Activated CD4-positive, alpha-beta T cell treated with anti-CD3 and anti-CD28 coated beads for 1 hour (primary cell): ENCODE measurements around the gene PARVA.

Experiments used
- DNase-seq: peaks from one replicate; pipeline ENCODE4 v3.0.0-alpha.2; 2020

The PARVA gene

GRCh38 chr11:12433571-12434324 lies 56.4 kb downstream of the PARVA start:
- DNase-seq: no peak

DNA sequence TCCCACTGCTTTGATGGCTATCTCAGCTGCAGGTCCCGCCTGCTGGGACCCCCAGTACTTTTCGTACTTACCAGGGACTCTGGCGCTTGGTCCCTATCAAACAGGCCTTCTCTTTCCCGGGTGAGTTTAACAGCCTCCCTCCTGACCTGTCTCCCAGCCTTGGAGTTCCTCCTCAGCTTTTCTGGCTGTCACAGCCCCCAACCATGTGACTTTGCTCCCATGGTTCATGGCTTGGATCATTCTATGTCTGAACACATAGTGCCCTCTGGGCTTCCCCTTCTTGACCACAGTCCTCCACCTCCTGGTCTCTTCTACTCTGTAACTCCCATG lies 56.9 kb downstream of the PARVA start:
- DNase-seq: no peak

GRCh38 chr11:12435264-12435663 lies 57.9 kb downstream of the PARVA start:
- DNase-seq: no peak

GRCh38 chr11:12436266-12436665 lies 58.9 kb downstream of the PARVA start:
- no peak for DNase-seq

DNA sequence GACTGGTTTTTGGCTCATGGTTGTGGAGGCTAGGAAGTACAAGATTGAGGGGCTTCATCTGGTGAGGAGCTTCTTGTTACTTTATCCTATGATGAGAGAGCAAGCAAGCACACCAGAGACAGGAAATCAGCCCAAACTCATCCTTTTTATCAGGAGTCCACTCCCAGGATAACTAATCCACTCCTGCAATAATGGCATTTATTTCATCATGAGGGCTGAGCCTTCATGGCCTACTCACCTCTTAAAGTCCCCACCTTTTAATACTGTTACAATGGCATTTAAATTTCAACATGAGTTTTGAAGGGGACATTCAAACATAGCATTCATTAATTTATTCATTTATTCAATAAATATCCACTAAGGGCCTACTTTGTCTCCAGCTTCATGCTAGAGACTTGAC lies 60.9 kb downstream of the PARVA start:
- no peak for DNase-seq

DNA sequence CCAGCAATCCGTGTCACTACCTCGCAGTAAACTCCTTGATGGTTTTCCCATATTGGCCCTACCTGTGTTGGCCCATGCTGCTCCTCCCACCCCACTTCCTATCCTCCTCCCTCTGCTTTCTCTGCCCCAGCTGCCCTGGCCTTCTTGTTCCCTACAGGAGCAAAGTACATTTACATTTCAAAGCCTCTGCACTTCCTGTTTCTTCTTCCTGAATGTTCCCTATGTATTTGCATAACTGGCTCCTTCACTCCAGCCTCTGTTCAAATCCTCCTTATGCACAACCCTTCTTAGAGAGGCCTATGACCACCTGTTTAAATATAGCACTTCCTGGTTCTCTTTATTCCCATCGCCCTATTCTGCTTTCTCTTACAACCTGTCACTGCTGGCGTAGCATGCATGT lies 62.2 kb downstream of the PARVA start:
- DNase-seq: no peak

- DNase-seq: no peak
These were observed 63.2 kb downstream of the PARVA start for GRCh38 chr11:12440565-12440964.

DNA sequence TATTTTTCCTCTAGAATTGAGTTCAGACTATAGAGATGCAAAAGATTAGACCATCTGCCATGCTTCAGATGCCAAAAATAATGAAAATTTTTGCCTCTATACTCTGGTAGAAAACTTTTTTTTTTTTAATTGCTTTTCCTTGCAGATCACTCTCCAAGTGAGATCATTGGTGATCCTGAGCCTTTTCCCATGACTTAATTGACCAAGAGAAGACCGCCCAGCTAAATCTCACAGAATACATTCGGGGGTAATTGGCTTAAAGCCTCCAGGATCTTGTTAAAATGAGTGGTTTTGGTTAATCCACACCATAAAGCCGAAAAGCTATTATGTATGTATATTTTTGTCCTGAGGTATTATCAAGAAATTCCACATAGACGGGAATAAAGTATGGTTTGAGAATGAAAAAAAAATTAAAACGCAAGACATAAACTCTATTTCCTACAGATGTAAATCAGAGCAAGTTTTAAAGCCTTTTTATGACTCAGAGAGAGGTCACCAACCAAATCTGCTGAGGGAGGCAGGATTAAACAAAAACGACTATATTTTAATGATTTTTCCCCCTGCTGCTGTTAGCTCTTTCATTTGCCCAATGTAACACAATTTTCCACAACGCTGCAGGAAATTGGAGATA lies 64.0 kb downstream of the PARVA start:
- no peak for DNase-seq

DNA sequence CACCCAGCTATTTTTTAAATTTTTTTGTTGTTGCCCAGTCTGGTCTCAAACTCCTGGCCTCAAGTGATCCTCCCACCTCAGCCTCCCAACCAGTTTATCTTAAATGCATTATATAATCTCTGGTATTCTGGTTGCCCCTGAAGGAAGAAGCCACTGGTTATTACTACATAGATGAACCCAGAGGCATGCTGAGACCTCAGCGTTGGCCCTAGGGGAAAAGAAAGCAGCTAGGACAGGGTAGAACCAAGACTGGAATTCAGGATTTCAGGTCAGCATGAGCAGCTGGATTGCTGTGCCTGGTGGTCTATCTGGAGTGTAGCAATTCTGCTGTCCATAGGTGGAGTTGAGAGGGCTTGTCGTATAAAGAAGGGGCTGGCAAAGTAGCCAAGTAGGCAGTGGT lies 67.2 kb downstream of the PARVA start:
- DNase-seq: no peak

- no peak for DNase-seq
These were observed 67.6 kb downstream of the PARVA start for GRCh38 chr11:12445001-12445400.

DNA sequence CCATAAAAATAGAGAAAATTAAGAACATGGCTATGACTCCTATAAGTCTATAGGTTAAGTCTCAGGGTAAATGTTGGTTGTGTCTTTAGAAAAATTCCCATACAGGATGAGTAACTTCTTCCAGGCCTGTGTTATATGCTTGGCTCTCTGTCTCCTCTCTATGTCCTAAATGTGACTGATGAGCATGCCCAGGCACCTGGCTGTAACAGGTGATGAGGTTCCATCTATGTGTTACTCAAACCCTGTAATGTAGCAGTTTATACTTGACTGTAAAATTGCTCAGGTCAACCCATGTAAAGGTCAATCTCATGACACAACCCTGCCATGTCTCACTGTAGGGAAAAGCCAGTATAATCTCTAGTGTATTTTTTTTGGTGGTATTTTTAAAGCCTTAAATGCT lies 69.5 kb downstream of the PARVA start:
- DNase-seq: no peak

DNA sequence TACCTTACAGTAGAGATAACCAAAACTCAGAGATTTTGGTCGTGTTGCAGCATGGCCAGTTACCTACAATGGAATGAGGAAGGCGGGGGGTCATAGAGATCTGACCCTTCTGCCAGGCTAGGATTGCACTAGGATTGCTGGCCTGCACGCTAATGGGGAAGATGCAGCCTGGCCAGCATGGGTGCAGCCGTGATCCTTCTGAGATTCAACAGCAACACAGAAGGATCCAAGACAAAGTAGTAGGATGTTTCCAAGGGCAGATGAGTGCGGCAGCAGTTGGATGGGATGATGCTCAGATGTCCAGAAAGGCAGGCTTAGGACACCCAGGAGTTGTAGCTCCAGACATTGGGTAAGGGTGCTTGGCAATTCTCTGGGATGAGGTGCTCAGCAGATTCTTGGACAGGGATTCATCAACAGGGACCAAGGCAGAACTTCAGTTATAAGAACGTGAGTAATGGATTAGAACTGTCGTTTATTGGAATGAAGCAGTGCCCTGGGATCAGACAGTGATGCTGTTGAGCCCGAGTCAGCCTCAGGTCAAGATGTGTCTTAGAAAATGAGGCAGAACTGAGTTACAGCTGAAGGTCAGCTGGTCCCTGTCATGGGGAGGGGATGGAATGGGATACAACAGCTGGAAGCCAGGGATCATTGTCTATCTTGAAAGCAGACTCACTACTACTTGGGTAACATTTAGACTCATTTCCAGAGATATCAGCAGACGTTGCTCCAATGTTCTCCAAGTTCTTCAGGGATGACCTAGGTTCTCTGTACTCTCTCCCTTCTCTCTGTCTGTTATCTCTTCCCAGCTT lies 71.0 kb downstream of the PARVA start:
- DNase-seq: no peak

DNA sequence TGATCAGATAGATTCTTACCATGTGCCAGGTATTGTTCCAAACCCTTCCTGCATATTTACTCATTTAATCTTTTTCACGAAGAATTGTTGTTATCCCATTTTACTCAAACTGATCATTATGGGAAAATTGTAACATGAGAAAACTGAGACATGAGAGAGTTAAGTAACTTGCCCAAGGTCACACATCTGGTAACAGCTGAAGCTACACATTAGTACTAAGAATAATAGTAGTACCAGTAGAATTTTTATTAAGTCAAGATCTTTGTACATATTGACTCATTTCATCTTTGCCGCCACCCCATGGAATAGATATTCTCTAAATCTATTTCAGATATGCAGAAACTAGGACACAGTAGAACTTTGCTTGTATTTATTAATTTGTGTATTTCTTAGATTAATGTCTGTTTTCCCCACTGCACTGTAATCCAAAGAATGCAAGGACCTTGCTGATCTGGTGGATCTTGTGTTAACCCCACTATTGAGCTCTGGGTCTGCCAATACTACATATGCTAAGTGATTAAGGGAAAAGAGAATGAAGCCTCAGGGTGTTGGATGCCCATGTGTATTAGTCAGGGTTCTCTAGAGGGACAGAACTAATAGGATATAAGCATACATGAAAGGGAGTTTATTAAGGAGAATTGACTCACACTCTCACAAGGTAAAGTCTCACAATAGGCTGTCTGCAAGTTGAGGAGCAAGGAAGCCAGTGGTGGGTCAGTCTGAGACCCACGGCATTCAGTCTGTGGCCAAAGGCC lies 72.8 kb downstream of the PARVA start:
- DNase-seq: no peak

GRCh38 chr11:12451179-12451814 lies 73.9 kb downstream of the PARVA start:
- no peak for DNase-seq

- DNase-seq: no peak
These were observed 75.9 kb downstream of the PARVA start for GRCh38 chr11:12453243-12453642.

- no peak for DNase-seq
These were observed 77.4 kb downstream of the PARVA start for GRCh38 chr11:12454782-12455181.

DNA sequence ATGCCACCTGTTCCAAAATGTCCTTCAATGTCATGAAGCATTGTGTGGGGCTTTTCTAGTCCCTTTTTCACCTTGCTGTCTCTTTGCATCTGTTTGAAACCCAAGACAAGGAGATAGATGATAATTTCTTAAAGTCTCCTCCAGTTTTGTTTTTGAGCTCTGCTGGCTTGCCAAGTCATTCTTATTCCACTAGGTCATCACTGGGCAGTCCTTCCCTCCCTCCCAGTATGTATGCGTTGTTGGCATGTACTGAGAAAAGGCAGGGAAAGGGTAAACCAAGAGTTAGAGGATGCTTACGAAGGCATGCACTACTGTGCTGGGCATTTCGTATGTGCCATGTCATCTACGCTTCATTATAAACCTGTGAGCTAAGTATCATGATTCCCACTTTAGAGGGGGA lies 78.6 kb downstream of the PARVA start:
- no peak for DNase-seq

DNA sequence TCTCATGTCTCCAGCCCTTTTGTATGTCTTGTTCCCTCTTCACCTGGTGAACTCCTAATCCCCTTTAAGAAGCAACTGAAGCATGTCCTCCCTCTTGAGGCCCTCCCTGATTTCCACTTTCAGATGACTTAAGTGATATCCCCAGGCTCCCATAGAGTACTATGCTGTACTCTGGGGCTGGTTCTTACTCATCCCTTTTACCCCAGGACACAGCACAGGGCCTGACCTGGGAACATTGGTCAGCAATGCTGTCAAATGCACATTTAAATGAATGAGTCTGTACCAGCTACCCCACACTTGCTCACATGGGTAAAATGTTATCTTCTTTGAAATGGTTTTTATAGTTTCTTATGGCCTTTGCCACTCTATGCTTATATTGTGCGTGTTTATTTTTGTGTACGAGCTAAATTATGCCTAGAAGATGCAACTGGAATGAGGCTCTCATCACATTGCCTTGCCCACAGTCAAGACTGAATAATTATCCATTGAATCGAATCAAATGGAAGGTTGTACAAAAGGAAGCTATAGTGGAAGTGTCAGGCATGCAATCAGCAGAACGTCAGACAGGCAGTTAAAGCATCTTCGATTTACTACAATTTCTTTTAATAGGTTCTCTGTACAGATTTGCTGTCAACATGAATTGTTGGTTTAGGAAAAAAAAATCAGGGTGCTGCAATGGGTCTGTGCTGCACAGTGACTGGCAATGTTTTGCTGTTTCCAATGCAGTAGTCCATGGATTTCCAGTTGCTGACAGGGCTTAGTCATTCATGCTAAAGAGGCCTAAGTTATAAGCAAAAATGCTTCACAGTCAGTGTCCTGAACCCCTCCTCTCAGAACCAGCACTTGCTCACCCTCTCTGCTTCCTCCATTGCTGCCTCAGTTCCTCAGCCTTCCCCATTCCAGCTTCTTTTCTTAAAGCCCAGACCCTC lies 79.5 kb downstream of the PARVA start:
- DNase-seq: no peak

- no peak for DNase-seq
These were observed 80.7 kb downstream of the PARVA start for GRCh38 chr11:12458042-12458441.

- DNase-seq: no peak
These were observed 82.0 kb downstream of the PARVA start for GRCh38 chr11:12459374-12459773.

GRCh38 chr11:12459865-12460444 lies 82.6 kb downstream of the PARVA start:
- DNase-seq: no peak
